ENCODE results near the gene FBXL2.
"Not testable (repeated sequence)": the region's sequence is repeated elsewhere in the genome, so short reads cannot be mapped to it uniquely, and the experiment has no call there.

Gene FBXL2

GRCh38 chr3:33334364-33334763, 57.1 kb downstream of the FBXL2 start:
- no peak overlapping the region for H3K4me3 ChIP-seq (ENCODE audit: low read depth, low read length)
- TF ChIP-seq, protein P1, sequence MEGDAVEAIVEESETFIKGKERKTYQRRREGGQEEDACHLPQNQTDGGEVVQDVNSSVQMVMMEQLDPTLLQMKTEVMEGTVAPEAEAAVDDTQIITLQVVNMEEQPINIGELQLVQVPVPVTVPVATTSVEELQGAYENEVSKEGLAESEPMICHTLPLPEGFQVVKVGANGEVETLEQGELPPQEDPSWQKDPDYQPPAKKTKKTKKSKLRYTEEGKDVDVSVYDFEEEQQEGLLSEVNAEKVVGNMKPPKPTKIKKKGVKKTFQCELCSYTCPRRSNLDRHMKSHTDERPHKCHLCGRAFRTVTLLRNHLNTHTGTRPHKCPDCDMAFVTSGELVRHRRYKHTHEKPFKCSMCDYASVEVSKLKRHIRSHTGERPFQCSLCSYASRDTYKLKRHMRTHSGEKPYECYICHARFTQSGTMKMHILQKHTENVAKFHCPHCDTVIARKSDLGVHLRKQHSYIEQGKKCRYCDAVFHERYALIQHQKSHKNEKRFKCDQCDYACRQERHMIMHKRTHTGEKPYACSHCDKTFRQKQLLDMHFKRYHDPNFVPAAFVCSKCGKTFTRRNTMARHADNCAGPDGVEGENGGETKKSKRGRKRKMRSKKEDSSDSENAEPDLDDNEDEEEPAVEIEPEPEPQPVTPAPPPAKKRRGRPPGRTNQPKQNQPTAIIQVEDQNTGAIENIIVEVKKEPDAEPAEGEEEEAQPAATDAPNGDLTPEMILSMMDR (IDR thresholded peaks at IDR 0.05; ENCODE audit: borderline replicate concordance, insufficient read depth, low read depth, low read length): no peak

- not testable (repeated sequence) for H3K4me3 ChIP-seq (ENCODE audit: low read depth, low read length)
These were observed 61.8 kb downstream of the FBXL2 start for GRCh38 chr3:33338936-33339465.

GRCh38 chr3:33339758-33340157, 62.5 kb downstream of the FBXL2 start:
- TF ChIP-seq, protein P1 (IDR thresholded peaks at IDR 0.05; ENCODE audit: borderline replicate concordance, insufficient read depth, low read depth, low read length): no peak
- H3K4me3 ChIP-seq (ENCODE audit: low read depth, low read length): no peak overlapping the region

DNA sequence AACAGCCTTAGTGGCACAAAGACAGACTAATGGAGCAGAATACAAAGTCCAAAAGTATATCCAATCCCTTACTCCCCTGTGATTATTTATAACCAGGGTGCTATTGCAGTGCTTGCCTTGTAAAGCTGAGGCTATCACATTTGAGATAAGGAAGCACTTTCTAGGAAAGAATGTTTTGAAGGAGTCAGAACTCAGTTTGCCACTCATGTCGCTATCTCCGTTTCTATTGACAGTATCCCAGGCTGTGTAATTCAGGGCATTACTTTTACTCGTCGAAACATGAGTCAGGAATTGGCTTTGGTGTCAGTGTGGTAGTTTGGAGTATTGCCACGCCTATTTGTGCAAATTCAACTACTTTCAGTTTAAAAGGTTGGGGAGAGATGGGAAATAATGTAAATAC, 78.4 kb downstream of the FBXL2 start:
- TF ChIP-seq, protein P1 (IDR thresholded peaks at IDR 0.05; ENCODE audit: borderline replicate concordance, insufficient read depth, low read depth, low read length): no peak
- no peak overlapping the region for H3K4me3 ChIP-seq (ENCODE audit: low read depth, low read length)

DNA sequence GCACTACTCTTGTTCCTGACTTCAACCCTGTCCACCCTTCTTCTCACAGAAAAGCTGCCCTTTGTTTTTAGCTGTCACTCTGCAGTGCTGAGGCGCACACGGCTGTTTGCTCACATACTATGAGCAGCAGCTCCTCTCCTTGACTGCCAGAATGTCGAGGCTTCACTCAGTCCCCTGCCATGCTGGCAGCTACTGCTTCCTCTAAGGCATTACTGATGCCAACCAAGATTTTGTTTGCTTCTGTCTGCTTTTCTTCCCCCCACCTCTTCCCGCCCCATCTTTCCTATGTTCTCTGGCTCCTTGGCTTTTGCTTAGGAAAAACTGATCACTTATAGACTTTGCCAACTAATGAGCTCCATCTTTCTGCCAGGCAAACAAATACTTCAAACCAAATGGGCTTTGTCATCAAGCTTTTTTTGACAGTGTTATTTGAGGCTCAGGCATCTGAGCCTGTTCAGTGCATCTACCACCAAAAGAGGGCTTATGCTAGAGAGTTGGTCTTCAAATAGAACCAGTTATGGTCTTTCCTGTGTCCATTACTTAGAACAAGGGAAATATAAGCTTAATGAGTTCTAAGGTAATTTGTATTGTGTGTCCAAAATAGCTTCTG, 81.0 kb downstream of the FBXL2 start:
- TF ChIP-seq, protein P1 (IDR thresholded peaks at IDR 0.05; ENCODE audit: borderline replicate concordance, insufficient read depth, low read depth, low read length): no peak
- H3K4me3 ChIP-seq (ENCODE audit: low read depth, low read length): no peak overlapping the region

DNA sequence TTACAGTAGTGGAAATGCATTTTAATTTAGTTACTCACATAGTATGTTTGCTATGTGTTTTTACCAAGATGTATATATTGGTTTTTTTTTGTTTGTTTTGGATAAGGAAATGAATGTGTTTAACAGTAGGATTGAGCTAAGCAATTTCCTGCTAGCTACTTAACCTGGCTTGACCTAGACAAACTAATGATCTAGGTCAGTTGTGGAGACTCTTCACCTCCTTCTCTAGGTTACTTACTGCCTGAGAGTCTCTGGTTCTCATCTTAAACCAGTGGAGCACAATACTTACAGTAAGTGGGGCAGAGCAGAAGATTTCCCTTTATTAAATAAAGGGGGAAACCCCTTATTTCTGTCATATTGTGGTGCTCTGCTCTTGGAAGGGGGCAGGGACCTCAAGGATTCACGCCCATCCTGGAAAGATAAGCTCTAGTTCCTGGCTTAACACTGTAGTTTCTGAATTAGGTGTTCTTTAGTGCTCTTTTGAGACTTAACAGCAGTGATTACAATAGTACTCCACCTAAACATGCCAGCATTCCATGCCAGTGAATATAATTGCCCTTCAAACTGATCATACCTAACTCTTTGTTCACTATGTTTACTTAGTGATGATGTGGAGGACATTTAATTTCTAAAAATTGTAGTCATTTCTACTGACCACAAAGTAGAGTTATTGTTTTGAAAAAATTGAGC, 83.0 kb downstream of the FBXL2 start:
- TF ChIP-seq, protein P1 (IDR thresholded peaks at IDR 0.05; ENCODE audit: borderline replicate concordance, insufficient read depth, low read depth, low read length): no peak

DNA sequence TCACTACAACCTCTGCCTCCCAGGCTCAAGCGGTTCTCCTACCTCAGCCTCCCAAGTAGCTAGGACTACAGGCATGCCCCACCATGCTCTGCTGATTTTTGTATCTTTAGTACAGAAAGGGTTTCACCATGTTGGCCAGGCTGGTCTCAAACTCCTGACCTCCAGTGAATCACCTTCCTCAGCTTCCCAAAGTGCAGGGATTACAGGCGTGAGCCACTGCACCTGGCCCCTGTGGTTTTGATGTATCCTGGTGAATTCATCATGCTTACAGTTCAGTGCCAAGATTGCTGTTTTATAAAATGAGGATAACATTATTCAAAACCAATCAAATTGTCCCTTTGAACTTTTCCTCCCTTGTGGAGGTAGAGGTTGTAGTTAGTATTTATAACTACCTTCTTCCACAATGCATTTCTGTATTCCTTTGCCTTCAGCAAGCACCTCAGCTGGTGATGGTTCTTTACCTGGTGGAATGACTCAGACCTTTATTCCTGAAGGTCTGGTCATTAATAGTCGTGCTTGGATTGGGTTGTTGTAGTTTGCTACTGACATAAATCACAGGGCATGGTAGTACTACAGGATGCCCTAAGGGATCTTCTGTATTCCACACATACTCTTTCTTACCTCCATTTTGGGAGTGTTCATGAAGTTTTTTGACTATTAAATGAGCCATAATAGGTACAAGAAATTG, 86.0 kb downstream of the FBXL2 start:
- no peak overlapping the region for H3K4me3 ChIP-seq (ENCODE audit: low read depth, low read length)
- TF ChIP-seq, protein P1 (IDR thresholded peaks at IDR 0.05; ENCODE audit: borderline replicate concordance, insufficient read depth, low read depth, low read length): no peak

More for the DNA sequence above, 83.0 kb downstream of the FBXL2 start:
- no peak overlapping the region for H3K4me3 ChIP-seq (ENCODE audit: low read depth, low read length)

All from GM12875 (cell line).